GM23338 (cell line): ENCODE data around the gene SCNN1B.

Source experiments
- CREB1 ChIP-seq: fragments of 250-450 bp; sonication (Bioruptor Pico); IDR thresholded peaks from 2 replicates; pipeline ENCODE4 v1.5.0; 2020; ENCODE audit warnings: low read depth, mild to moderate bottlenecking, moderate library complexity
- CTCF ChIP-seq, 2 experiments: fragments of 200-600 bp in 1 of 2; sonication (generic) in 1 of 2; conservative IDR thresholded peaks; 2 replicates each; pipeline versions ENCODE4 v1.5.1 to v1.6.1; 2016 to 2017; ENCODE audit warnings: antibody characterized with exemption in 2 of 2, low read depth in 2 of 2, mild to moderate bottlenecking in 2 of 2, moderate library complexity in 1 of 2
- EZH2 ChIP-seq: fragments of 200-600 bp; sonication (generic); IDR thresholded peaks from one replicate; pipeline ENCODE4 v1.8.0; 2017; ENCODE audit warnings: antibody characterized with exemption, mild to moderate bottlenecking, low read depth; ENCODE audit not compliant: unreplicated experiment
- EZH2phosphoT487 ChIP-seq: fragments of 200-600 bp; sonication (generic); IDR thresholded peaks from one replicate; pipeline ENCODE4 v1.8.1; 2018; ENCODE audit warnings: antibody characterized with exemption; ENCODE audit not compliant: unreplicated experiment
- JUNB ChIP-seq: IDR thresholded peaks from one replicate; pipeline ENCODE4 v1.6.1; 2016; ENCODE audit warnings: antibody characterized with exemption; ENCODE audit not compliant: unreplicated experiment
- POLR2AphosphoS5 ChIP-seq: IDR thresholded peaks from 2 replicates; pipeline ENCODE4 v1.6.1; 2016; ENCODE audit warnings: antibody characterized with exemption, low read depth
- REST ChIP-seq: IDR thresholded peaks from one replicate; pipeline ENCODE4 v1.6.1; 2018; ENCODE audit warnings: antibody characterized with exemption; ENCODE audit not compliant: unreplicated experiment
- ZNF462 ChIP-seq: fragments of 250-450 bp; sonication (Bioruptor Pico); IDR thresholded peaks from 2 replicates; pipeline ENCODE4 v1.5.0; 2020; ENCODE audit warnings: mild to moderate bottlenecking, moderate library complexity

GRCh38 chr16:23408823-23409298 lies 106.8 kb downstream of the SCNN1B start:
- no peak for TF ChIP-seq CTCF (conservative IDR thresholded peaks at IDR 0.05; ENCODE audit: low read depth in 2 of 2)
- no peak for TF ChIP-seq EZH2
- TF ChIP-seq POLR2AphosphoS5 = no peak
- no peak for TF ChIP-seq EZH2phosphoT487
- TF ChIP-seq JUNB = no peak
- TF ChIP-seq REST = no peak
- no peak for TF ChIP-seq CREB1 (CRISPR knock-in tag)
- TF ChIP-seq ZNF462 = no peak
